DND-41 (cell line): ENCODE data around the gene TCEA2.

Experiments used
- CTCF ChIP-seq: IDR thresholded peaks from 2 replicates; pipeline ENCODE4 v1.5.1; 2012; ENCODE audit warnings: borderline replicate concordance, low read length, moderate library complexity, mild to moderate bottlenecking; ENCODE audit not compliant: poor library complexity, severe bottlenecking; ENCODE audit errors: extremely low read depth
- EZH2 ChIP-seq: IDR thresholded peaks from 3 replicates; pipeline ENCODE4 v1.6.1; 2012; ENCODE audit warnings: borderline replicate concordance, low read depth, mild to moderate bottlenecking, moderate library complexity, low read length, inconsistent platforms; ENCODE audit not compliant: severe bottlenecking

DNA sequence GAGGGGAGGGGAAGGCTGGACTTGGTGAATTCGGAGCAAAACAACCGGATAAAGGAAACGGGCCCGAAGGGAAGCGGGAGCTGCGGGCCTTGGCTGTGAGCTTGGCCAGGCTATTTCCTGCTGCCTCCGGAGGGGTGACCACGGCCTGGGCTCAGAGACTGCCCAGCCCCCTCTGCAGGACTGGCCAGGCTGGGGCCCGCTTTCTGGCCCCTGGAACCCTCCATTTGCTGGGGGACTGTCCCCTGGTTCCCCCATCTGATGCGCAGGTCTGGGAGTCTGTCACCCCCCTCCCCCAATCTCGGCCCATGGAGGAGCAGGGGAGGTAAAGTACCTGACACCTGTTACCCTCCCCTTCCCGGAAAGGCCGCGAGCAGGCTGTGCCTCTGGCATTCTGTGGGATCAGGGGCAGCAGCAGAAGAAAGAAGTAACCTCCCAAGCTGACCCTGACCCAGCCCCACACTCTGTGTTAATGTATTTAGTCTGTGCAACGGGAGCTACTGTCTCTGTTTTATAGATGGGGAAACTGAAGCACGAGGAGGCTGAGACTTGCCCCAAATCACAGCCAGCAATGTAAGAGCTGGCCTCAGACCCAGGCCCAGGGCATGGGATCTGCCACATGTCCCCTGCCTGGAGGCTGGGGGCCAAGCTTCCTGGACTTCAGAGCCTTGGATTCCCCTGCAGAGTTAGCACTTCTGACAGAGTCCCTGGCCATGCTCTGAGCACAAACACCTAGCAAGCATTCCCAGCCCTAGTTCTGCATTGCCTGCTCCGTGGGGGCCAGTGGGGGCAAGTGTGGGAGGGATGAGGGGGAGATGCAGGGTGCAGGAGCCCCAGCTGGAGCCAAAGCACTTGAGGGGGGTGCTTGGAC, 23.5 kb upstream of the TCEA2 start:
- TF ChIP-seq EZH2 (no peak), CTCF (no peak)
